Kidney epithelial cell (primary cell): ENCODE results near the gene LRRC45. TPM values are rescaled to one million over a fixed set of nuclear protein-coding genes. Genes with fewer than 3 reads are reported as not detected.

ENCODE experiments used
- DNase-seq: peaks from one replicate; pipeline ENCODE4 v3.0.0-alpha.2; 2010; ENCODE audit warnings: low read depth
- H3K27me3 ChIP-seq: 2 replicates; pipeline ENCODE4 v1.6.0; 2011; ENCODE audit warnings: low read length; ENCODE audit not compliant: control insufficient read depth, insufficient read depth
- H3K36me3 ChIP-seq: 2 replicates; pipeline ENCODE4 v1.5.1; 2011; ENCODE audit warnings: low read length; ENCODE audit not compliant: control insufficient read depth, insufficient read depth
- H3K4me3 ChIP-seq: 2 replicates; pipeline ENCODE4 v1.5.1; 2011; ENCODE audit warnings: low read depth, mild to moderate bottlenecking, control low read depth, low read length
- CTCF ChIP-seq: IDR thresholded peaks from 2 replicates; pipeline ENCODE4 v1.5.1; 2011; ENCODE audit warnings: mild to moderate bottlenecking, moderate library complexity, low read length, control low read depth, inconsistent platforms; ENCODE audit not compliant: insufficient read depth, poor library complexity, severe bottlenecking
- total RNA-seq: library from RNA; depleted of rRNA; stranded (reverse); fragments of >200 nt; gene quantifications from 2 replicates; pipeline ENCODE4 v1.2.3, GENCODE V29; 2015

Gene LRRC45
- total RNA-seq, 1 donor from 2014 or later: 16.1 TPM

- Histone ChIP-seq H3K4me3 (no peak overlapping the region), H3K36me3 (no peaks in the 10 kb centered on the region), H3K27me3 (peaks cover 3% of the 10 kb centered on the region)
- no peak for DNase-seq
- TF ChIP-seq CTCF: no peak
Measured at GRCh38 chr17:82029990-82030469, 6.9 kb downstream of the LRRC45 start.

- peak; percentile 34 for DNase-seq
- Histone ChIP-seq H3K27me3 (peaks cover 3% of the 10 kb centered on the region), H3K36me3 (no peaks in the 10 kb centered on the region), H3K4me3 (peak overlapping the region; percentile 43)
- peak; percentile 88 for TF ChIP-seq CTCF
Measured at GRCh38 chr17:82030470-82031302, 7.6 kb downstream of the LRRC45 start.

- Histone ChIP-seq H3K4me3 (peak within 1 kb of the TSS; percentile 43), H3K36me3 (no peaks in the 10 kb centered on the region), H3K27me3 (peaks cover 3% of the 10 kb centered on the region)
- DNase-seq: no peak
- TF ChIP-seq CTCF: no peak
Measured at GRCh38 chr17:82031303-82031884, 8.3 kb downstream of the LRRC45 start, which contains the start of gene RAC3. Gene RAC3, plus strand, starts transcription at chr17:82031678. Its CDS starts 84 bp downstream, at chr17:82031762.

- H3K27me3 ChIP-seq: peaks cover 3% of the 10 kb centered on the region
- DNase-seq: no peak
- H3K36me3 ChIP-seq: no peaks in the 10 kb centered on the region
Measured at GRCh38 chr17:82031885-82032627, 9.0 kb downstream of the LRRC45 start.

More at GRCh38 chr17:82031885-82032627, 9.0 kb downstream of the LRRC45 start:
- peak overlapping the region; percentile 38 for H3K4me3 ChIP-seq
- TF ChIP-seq CTCF: no peak
